Measurements from ENCODE around the gene LRGUK.
"Not testable (repeated sequence)": the region's sequence is repeated elsewhere in the genome, so short reads cannot be mapped to it uniquely, and the experiment has no call there.

LRGUK gene

DNA sequence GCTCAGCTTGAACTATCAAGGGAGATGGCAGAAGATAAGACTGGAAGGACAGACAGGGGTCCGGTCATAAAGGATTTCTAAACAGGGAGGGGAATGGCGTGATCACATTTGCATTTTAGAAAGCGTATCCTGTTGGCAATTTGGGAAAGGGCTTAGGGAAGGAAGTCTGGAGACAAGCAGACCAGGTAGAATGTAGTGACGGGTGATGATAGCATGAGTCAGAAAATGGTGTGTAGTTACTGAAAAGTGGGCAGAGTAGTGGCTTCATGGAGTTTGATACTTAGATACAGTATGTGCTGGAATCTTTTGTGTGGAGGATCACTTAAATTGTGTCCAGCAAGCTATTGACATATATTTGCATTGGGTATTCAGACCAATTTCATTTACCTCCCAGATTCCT lies 61.2 kb downstream of the LRGUK start:
- no peak for DNase-seq

DNA sequence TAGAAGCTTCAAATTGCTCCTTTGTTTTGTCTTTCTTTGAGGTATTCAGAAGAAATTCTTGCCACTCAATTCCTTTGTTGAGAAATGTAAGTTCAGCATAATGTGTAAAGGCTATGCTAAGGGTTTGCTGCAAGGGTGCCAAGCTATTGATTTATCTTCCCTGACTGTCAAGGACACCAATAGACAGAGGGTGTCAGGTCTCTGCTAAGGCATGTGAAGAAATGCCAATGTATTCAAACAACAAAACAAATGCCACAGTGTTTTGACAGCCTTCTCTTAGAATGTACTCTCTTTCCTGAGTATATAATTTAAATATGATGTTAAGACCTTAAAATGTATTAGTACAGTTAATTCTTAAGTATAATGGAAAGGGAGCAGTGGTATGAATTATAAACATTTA lies 62.4 kb downstream of the LRGUK start:
- no peak for DNase-seq

DNA sequence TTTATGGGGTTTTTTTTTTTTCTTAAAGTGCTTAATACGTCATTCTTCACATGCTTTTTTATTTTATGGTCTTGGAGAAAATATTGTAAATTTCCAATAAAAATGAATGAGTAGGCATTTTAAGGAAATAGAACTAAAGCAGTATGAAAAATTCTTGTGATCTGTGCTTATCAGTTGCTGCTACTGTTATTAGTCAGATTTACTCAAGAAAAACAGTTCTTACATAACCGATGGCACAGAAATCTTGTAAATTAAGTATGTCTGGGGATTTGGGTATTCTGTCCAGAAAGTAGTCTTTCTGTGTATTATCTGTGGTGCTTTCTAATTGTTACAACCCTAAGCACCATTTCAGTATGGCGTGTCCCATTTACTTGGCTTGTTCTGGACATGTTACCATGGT lies 64.7 kb downstream of the LRGUK start:
- no peak for DNase-seq

DNA sequence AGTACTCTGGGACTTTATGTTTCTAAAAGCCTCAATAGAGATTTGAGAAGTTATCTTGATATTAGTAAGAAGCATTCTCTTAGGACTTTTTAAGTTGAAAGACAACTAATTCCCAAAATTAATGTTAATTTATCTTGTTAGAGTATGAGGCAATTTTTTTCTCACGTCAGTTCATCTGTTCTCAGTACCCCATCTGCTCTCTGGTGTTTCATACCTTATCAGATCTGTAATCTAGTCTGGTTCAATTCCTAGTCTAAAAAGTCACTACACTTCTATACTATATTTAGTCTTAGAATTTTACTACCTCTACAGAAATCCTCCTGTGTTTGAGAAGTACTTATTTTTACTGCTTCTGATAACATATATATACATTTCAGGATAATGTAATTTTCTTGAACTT lies 66.1 kb downstream of the LRGUK start:
- no peak for DNase-seq

DNA sequence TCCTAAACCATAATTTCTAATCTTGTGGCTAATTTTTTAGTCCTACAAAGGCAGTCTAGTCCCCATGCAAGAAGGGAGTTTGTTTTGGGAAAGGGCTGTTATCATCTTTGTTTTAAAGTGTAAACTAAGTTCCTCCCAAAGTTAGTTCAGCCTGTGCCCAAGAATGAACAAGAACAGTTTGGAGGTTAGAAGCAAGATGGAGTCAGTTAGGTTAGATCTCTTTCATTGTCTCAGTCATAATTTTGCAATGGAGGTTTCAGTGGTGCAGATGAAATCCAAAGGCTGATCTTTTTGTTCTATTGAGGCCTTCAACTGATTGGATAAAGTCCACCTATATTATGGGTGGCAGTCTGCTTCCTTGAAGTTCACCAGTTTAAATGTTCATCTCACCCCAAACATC lies 68.1 kb downstream of the LRGUK start:
- no peak for DNase-seq

DNA sequence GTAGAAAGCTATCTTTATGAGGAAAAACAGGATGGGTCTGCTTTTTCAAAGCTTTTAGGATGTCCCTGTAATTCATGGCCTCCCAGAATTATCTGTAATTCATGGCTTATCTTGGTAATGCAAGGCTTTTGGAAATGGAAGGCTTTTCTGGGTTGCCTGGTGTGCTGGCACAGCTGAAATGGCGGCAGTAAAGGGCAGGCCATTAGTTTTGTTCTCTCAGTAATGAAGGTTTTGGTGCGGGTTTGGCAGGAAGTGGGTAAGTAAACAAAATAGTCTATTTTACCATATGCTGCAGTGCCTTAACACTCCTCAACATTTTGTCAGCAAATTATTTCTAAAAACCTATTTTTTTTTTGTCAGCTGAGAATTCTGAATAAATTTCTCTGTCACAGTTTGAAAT lies 69.3 kb downstream of the LRGUK start:
- DNase-seq: no peak

DNA sequence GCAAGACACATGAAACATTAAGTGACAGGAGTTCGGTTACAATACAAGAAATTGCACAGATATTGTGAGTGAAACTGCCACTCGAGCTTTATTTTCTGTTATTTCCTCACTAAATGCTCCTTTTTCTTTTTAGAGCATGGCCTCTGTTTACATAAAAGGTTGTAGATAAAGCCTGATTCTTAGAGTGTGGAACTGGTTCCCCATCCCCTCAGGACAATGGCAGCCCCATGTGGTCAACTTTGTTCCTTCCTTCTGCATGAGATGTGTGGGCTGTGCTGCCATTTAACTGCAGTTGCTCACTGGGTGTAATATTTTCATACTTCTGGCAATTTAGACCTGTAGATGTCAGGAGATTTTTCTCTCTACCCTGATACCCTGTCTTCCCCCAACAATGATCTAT lies 70.2 kb downstream of the LRGUK start:
- DNase-seq: peak in 1 of 3 experiments; percentile 7

DNA sequence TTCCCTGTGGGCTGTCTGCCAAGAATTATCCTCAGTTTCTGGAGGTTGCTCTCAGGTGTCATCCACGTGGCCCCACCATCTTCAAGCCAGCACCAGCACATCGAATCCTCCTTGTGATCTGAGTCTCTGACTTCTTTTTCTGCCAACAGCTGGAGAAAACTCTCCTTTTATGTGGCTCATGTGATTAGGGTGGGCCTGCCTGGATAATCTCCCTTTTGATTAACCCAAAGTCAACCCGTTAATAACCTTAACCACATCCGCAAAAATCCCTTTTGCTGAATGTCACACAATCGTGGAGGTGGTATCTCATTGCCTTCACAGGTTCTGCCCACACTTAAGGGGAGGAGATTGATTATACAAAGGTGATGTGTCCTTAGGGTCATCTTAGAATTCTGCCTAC lies 73.8 kb downstream of the LRGUK start:
- no peak for DNase-seq

DNA sequence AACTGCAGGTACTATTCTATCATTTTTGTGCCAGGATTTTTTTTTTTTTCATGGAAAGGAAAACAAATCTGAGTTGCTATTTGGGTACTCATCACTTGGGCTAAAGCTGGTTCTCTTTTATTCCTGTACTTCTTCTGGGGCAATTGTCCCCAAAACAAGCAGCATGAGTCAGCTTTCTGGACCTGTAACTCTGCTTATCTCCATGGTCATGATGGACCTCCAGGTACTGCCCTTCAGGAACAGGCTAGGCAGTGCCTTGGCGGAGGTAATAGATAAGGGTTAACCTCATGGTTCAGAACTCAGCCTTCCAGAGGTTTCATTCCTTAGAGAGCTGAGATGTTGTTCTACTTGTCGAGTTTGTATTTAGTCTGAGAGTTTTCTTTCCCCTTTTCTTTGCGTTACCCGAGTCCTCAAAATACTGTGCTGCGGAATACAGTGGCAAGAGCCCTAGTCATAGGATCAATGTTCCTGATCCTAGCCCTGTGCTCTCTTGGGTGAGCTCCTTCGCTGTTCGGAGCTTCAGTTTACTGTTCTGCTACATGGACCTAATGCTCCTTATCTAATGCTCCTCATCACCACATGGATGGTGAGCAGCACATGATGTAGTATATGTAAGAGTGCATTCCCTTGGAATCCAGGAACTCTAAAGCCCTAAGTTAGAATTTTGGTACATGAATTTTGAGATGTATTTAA lies 74.6 kb downstream of the LRGUK start:
- no peak for DNase-seq

DNA sequence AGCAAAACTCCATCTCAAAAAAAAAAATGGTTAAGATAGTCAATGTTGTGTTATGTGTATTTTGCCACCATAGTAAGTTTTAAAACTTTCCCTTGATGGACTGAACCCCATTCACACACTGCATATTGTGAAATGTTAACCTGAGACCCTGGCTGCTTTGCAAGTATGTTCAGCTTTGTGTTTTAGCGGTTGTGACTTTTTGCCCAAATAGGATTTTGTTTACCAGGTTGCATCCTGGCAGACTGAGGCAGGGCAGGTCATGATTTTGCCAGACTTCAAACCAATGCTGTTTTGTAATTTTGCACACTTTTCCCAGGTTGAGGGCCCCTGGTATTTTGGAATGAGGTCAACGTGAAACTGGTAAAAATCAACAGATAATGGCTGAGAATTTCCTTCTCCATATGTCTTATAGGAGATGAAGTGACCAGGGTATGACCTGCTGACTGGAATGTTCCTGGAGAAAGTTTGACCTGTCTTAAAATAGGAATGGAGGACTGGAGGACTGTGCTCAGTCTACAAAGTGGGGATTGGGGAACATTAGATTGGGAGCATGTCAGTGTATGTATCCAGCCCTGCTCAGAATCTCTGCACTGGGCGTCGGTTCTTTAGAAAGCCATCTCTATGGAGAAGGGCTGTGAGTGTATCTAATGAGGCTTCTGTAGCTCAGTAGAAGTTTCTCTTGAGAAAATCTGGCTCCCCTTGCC lies 76.2 kb downstream of the LRGUK start:
- no peak for DNase-seq

DNA sequence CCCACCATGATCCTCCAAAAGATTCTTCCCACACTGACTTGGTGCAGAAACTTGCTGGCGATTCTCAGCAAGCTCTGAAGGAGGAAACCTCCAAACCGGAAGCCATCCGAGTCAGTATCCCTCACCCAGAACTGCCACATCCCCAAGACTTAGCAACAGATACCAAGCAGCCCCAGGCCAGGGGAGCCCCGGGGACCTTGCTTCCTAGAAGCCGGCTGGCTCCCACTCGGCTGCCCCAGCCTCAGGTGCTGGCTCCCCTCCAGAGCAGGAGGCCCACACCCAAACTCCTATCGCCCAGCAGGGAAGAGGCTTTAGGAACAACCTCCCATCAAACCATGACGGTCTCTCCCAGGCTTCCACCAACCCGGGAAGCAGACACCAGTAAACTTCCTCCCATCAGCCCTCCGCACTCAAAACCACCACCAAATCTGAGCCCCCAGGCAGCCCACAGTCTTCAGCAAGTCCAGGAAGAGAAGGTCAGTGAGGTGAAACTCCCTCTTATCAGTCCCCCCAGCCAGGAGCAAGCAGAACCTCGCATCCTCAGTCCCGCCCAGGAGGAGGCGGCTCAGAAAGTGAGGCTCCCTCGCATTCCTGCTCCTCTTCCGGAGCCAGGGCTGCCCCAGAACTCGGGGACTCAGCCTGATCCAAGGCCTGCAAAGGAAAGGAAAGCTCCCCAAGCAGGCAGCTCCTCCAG lies 82.3 kb downstream of the LRGUK start:
- DNase-seq: no peak

DNA sequence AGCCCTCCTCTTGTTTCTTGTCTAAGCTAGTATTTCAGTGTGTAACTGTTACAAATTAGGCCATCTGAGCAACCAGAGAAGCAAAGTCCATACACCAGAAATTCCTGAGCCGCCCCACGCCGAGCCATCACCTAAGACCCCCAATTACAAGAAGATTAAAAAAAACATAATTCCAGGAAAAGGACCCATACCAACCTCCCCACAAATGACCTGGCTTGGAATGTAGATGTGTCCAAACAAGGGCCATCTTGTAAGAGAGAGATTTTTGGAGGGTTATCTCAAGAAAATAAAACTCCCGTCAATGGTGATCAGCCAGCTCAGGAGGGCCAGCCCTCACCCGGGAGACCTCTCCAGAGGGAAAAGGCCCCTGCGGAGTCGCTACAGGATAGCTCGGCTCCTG lies 83.1 kb downstream of the LRGUK start:
- no peak for DNase-seq

DNA sequence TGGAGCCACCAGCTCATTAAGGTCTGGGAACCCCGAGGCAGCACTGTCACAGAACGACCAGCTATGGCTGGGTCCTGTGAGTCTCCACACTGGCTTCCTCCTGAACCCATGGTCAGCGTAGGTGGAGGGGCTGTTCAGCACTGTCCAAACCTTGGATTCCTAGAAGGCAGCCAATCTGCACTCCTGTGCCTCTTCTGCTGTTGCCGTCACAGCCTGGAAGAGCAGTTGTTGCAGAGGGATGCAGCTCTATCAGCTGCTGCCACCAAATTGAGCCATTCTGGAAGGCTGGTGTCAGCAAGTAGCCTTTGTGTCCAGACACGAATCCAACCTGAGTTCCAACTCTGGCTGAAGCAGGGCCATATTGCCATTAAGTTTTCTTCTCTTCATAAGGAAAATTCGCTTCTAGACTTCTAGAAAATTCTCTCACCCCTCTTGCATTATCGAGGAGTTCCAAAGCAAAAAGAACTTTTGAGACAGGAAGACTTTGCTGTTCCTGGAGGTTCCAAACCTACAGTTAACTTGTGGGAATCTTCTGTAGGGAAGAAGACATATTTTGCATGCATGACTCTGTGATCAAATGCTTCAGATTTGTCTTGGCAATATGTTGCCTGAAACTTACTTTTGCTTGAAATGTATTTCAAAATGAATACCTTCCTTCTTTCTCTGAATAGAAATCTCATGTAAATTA lies 84.0 kb downstream of the LRGUK start:
- no peak for DNase-seq

DNA sequence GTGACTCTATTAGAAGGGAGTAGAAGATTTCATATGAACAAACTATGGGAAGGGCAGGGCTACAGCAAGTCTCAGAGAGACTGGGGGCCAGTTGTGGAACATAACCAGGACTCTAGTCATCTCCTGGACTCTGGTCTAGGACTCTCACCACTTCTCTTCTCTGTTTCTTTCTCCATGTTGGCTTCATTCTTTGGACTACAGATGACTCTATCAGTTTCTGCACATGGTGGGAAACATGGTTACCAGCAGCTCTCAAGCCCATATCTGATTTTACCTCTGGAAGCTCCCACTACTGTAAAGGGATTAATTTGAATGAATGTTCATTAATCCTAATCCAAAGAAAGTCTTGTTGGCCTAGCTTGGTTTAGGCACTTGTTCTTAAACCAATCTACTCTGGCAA lies 84.7 kb downstream of the LRGUK start:
- DNase-seq: no peak

DNA sequence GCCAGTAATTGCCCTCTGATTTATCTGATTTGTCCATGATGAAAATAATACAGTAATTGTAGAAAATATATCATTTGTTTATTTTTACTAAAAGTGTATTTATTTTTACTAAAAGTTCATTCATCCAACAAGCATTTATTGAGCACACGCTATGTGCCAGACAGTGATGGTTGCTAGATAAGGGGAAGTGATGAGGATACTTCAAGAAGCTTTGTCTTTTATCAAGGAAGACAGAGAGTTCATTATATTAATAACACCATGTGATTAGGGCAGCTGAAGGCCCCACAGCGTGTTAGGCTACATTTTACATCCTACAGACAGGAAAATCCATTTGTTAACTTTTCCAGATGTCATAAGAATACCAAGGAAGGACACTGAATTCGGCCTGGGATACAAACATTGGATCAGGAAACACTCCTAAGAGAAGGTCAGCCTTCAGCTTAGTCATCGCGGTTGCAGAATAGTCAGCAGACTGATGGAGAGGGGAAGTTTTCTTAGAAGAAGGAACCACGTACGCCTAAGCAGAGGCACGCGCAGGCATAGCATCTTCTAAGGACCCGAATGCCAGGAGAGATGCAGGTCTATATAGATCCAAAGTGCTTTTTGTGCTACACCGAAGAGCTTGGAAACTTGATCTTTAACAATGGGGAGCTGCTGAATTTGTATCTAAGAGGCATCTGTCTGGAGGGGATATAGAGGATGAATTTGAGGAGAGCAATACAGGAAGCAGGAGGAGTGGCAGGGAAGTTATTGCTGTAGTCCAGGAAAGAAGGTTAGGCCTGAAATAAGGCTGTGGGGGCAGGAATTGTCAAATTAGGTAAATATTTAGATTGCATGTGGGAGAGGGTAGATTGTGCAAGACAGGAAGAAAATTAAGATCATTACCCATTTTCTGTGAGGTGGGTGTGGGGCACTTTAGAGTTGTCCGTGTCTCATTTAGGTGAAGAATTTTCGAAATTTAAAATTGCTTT lies 85.7 kb downstream of the LRGUK start:
- no peak for DNase-seq

DNA sequence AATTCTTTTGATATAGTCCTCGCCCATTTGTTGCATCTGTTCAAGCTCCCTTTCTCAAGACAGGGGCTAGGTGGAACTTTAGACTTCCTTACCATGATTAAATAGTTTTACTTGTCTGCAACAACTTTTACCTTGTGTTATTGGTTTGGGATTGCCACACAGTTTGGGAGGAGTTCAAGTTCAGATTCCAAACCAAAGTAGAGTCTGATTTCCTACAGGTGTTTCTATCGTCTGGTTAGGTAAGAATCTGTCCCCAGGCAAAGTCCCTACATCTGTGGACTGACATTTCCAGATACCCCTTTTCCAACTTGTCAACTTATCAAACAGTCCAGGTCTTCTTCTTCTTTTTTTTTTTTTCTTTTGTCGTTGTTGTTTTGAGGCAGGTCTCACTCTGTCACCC lies 93.1 kb downstream of the LRGUK start:
- no peak for DNase-seq

DNA sequence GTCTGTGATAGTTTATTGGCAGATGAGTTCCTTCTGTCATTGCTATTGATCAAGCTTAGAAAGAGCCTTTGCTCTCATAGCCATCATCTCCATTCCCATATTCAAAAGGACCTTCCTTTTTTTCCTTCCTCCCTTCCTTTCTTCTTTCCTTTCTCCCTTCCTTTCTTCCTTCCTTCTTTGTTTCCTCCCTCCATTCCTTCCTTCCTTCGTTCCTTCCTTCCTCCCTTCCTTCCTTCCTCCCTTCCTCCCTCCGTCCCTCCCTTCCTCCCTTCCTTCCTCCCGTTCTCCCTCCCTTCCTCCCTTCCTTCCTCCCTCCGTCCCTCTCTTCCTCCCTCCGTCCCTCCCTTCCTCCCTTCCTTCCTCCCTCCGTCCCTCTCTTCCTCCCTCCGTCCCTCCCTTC lies 104.2 kb downstream of the LRGUK start:
- DNase-seq: not testable (repeated sequence)

DNA sequence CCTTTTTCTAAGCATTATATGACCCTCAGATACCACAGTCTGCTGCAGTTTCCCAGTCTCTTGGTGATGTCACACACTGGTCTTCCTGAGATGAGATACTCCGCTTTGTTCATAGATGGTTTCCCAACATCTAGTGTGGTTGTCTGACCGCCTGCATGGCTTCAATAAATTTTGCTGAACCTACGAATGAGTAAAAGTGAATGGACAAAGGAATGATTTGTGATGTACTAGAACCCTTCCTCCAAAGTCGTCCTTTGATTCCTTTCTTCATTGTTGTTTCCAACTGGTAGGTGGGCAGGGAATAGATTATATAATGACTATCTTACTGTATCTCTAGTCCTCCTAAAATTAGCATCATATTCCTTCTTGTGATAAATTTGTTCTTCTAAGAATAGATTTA lies 107.1 kb downstream of the LRGUK start:
- DNase-seq: no peak

DNA sequence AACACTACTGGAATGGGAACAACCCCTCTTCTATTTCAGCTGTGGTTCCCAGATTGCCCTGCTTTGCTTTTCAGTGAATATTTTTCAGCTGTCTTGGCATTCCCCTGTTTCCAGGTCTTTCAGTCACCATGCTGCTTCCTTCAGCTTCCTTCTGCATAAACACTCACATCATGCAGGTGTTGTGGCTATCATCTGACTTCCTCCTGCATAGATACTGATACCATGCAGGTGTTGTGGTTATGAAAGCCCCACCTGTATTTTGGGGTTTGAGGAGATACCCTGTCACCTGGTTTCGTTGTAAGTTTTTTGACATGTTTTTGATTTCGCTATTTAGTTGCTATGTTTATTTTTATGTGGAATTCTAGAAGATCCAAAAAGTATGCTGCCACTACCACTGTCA lies 118.1 kb downstream of the LRGUK start:
- DNase-seq: no peak

DNA sequence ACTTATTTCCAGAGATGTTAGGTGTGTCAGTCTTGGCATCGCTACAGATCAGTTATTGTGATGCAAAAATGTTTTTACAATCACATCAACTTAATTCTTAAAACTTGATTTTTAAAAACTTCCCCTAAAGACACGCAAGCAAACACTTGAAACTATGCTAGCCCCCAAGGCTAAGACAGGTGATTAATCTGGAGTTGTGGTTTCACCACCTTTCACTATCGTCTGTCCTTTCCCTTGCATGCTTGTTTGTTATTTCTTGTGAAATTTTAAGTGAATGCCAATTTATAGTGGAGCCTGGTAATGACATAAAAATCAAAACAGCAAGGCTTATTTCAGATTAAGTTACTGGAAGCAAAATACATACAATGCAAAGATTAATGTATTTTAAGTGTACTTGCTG lies 119.2 kb downstream of the LRGUK start:
- peak in 1 of 3 experiments; percentile 48 for DNase-seq

DNA sequence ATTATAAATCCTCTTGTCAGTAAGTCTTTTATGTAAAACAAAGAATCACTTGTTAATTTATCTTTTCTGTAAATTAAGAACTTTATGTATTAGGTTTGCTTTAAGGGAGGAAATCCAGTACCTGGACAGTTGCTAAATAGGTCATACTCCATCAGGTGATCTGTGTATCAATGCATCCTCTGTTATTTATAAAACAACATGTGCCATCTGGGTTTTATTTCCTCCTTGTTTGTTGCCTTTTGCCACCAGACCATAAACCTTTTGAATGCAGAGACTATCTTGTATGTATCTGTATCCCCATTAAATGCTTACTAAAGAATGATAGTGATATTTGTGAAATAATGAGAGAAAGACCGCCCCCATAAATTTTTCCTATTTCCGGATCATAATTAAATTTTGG lies 119.6 kb downstream of the LRGUK start:
- DNase-seq: peak in 1 of 3 experiments; percentile 48

DNA sequence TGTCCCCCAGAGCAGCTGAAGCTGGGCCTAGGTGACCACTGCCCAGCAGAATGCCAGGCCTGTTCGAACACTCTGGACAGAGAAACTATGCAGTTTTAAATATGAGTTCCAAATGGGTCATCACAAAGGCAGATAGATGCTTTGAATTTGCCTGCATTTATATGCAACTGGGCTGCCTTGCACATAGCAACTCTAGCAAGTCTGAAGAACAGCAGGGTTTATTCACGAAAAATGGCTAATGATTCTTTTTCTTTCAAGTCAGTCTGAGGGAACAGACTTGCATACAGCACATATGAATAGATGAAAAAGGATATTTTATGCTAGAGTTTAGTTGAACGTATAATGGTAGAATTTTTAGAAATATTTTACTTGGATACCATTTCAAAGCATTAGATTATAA lies 121.1 kb downstream of the LRGUK start:
- no peak for DNase-seq
